ENCODE results near the gene TMEM154.

DNA sequence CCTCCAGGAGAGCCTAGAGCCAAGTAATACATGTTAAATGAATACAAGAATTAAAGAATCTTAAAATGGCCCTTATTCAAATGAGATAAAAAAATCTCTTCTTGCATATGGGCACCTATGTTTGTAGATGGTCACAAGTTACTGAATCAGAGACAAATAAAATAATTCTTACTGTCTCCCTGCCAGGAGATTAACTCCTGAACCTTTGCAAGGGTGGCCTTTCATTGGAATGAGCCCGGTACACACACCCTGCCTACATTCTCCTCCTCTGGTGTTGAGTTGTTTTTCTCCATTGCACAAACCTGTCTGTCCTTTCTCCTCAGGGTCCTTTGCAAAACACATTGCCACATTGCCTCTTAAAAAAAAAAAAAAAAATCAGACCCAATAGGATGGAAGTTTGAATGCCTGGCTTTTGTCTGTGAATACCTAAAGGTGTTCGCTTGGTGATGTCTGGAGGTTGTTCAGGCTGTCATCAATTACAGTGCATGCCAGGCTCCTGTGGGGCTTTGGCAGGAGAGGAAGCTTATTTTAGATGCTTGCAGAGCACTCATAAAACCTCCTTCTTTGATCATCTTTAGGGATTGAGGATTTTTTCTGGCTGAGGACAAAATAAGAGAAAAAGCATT is 8.3 kb upstream of the TMEM154 start:
- no peak for TF ChIP-seq POLR2AphosphoS5 (IDR thresholded peaks at IDR 0.05)
- TF ChIP-seq, protein P1, sequence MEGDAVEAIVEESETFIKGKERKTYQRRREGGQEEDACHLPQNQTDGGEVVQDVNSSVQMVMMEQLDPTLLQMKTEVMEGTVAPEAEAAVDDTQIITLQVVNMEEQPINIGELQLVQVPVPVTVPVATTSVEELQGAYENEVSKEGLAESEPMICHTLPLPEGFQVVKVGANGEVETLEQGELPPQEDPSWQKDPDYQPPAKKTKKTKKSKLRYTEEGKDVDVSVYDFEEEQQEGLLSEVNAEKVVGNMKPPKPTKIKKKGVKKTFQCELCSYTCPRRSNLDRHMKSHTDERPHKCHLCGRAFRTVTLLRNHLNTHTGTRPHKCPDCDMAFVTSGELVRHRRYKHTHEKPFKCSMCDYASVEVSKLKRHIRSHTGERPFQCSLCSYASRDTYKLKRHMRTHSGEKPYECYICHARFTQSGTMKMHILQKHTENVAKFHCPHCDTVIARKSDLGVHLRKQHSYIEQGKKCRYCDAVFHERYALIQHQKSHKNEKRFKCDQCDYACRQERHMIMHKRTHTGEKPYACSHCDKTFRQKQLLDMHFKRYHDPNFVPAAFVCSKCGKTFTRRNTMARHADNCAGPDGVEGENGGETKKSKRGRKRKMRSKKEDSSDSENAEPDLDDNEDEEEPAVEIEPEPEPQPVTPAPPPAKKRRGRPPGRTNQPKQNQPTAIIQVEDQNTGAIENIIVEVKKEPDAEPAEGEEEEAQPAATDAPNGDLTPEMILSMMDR (IDR thresholded peaks at IDR 0.05) = no peak
- no peak for TF ChIP-seq POLR2A (IDR thresholded peaks at IDR 0.05)
- no peak for TF ChIP-seq EP300 (IDR thresholded peaks at IDR 0.05; ENCODE audit: low read depth)

Measured in transverse colon (tissue), 4 donors.